SH-SY5Y (cell line): ENCODE measurements around the gene S100A4.

Source experiments
- GATA2 ChIP-seq: IDR thresholded peaks from 2 replicates; pipeline ENCODE4 v1.6.1; 2011; ENCODE audit warnings: mild to moderate bottlenecking, low read depth, low read length
- GATA3 ChIP-seq: IDR thresholded peaks from 2 replicates; pipeline ENCODE4 v1.6.1; 2011; ENCODE audit warnings: low read depth, mild to moderate bottlenecking, low read length, moderate library complexity

- TF ChIP-seq GATA2: no peak
- TF ChIP-seq GATA3: no peak
Measured at GRCh38 chr1:153546371-153546770, 765 bp upstream of the S100A4 start.
